NCI-H2029 treated with DMSO at 0.1 percent for 48 hours (cell line): ENCODE data around the gene ZNF768.

Source experiments
- DNase-seq: peaks from one replicate; lab custom pipeline; 2025; lab: John Stamatoyannopoulos, UW

The ZNF768 gene

GRCh38 chr16:30526137-30526822 lies at the start of gene ZNF768:
Gene ZNF768 (minus strand): TSS chr16:30526566. CDS start chr16:30526413, 153 bp downstream.
- DNase-seq = no peak

- DNase-seq = no peak
Measured at GRCh38 chr16:30574678-30575077, 48.3 kb upstream of the ZNF768 start.

GRCh38 chr16:30571445-30572322 lies 45.3 kb upstream of the ZNF768 start, which contains the start of gene ZNF688:
Gene ZNF688 (minus strand): TSS chr16:30571714. CDS start chr16:30571629, 85 bp downstream.
- DNase-seq = peak; percentile 68

GRCh38 chr16:30570636-30571444 lies 44.5 kb upstream of the ZNF768 start:
- DNase-seq = no peak

GRCh38 chr16:30569746-30570635 lies 43.6 kb upstream of the ZNF768 start:
- DNase-seq = no peak

- no peak for DNase-seq
Measured at GRCh38 chr16:30569281-30569680, 42.9 kb upstream of the ZNF768 start.

GRCh38 chr16:30567991-30568638 lies 41.7 kb upstream of the ZNF768 start:
- DNase-seq = no peak

GRCh38 chr16:30567160-30567990 lies 41.0 kb upstream of the ZNF768 start:
- DNase-seq = no peak

GRCh38 chr16:30566531-30566930 lies 40.2 kb upstream of the ZNF768 start:
- no peak for DNase-seq

GRCh38 chr16:30565984-30566383 lies 39.6 kb upstream of the ZNF768 start:
- DNase-seq = no peak

GRCh38 chr16:30565526-30565925 lies 39.2 kb upstream of the ZNF768 start:
- DNase-seq = no peak

- no peak for DNase-seq
Measured at GRCh38 chr16:30562021-30562420, 35.7 kb upstream of the ZNF768 start.

- DNase-seq = no peak
Measured at GRCh38 chr16:30561089-30561816, 34.9 kb upstream of the ZNF768 start.

GRCh38 chr16:30559690-30560089 lies 33.3 kb upstream of the ZNF768 start:
- DNase-seq = no peak

GRCh38 chr16:30558789-30559377 lies 32.5 kb upstream of the ZNF768 start:
- DNase-seq = no peak

GRCh38 chr16:30557957-30558788 lies 31.8 kb upstream of the ZNF768 start, which contains the start of gene ZNF764:
Gene ZNF764 (minus strand): TSS chr16:30558374. CDS start chr16:30558182, 192 bp downstream.
- DNase-seq = peak; percentile 91

GRCh38 chr16:30557707-30557956 lies 31.3 kb upstream of the ZNF768 start:
- DNase-seq = no peak

- DNase-seq = no peak
Measured at GRCh38 chr16:30556125-30556473, 29.7 kb upstream of the ZNF768 start.
